PFSK-1 (cell line): Measurements from ENCODE around the gene AAK1.

Experiments
- FOXP2 ChIP-seq: optimal IDR thresholded peaks from 2 replicates; pipeline ENCODE3; 2011; ENCODE audit warnings: borderline replicate concordance, control low read depth, inconsistent platforms; ENCODE audit not compliant: insufficient read depth; ENCODE audit errors: extremely low read length, extremely low read depth
- POLR2AphosphoS5 ChIP-seq: IDR thresholded peaks from 2 replicates; pipeline ENCODE4 v1.6.1; 2012; ENCODE audit warnings: low read depth, mild to moderate bottlenecking, control low read depth, low read length, moderate library complexity
- REST ChIP-seq, 2 experiments: IDR thresholded peaks; 2 replicates each; pipeline versions ENCODE4 v1.6.1 to v1.8.0; 2011 to 2012; ENCODE audit warnings: low read depth in 2 of 2, low read length in 2 of 2, control low read depth in 1 of 2, inconsistent platforms in 1 of 2, mild to moderate bottlenecking in 1 of 2, moderate library complexity in 1 of 2; ENCODE audit not compliant: insufficient read depth in 1 of 2
- SIN3A ChIP-seq: IDR thresholded peaks from 2 replicates; pipeline ENCODE4 v1.6.1; 2012; ENCODE audit warnings: mild to moderate bottlenecking, low read length, moderate library complexity, borderline replicate concordance; ENCODE audit not compliant: insufficient read depth
- TAF1 ChIP-seq: IDR thresholded peaks from 2 replicates; pipeline ENCODE4 v1.6.1; 2012; ENCODE audit warnings: low read length, control low read depth, borderline replicate concordance; ENCODE audit not compliant: insufficient read depth

- no peak for TF ChIP-seq POLR2AphosphoS5
- no peak for TF ChIP-seq REST (IDR thresholded peaks at IDR 0.05; ENCODE audit: insufficient read depth in 1 of 2, low read depth in 2 of 2, low read length in 2 of 2)
- TF ChIP-seq FOXP2 = no peak
- TF ChIP-seq TAF1 = no peak
- TF ChIP-seq SIN3A = no peak
These were observed 172.6 kb downstream of the AAK1 start for GRCh38 chr2:69470911-69471310.
